Hematopoietic multipotent progenitor cell (in vitro differentiated cells): ENCODE data around the gene LRRC8E. TPM values are rescaled to one million over a fixed set of nuclear protein-coding genes. Genes with fewer than 3 reads are reported as not detected.

Experiments used
- DNase-seq, 3 donors: peaks; one replicate each; pipeline ENCODE4 v3.0.0-alpha.2; 2011 to 2015; ENCODE audit warnings: low read depth in 2 of 3, low spot score in 2 of 3
- total RNA-seq: library from RNA; depleted of rRNA; stranded (reverse); fragments of >200 nt; gene quantifications from one replicate; pipeline ENCODE4 v1.2.3, GENCODE V29; 2012

LRRC8E gene
- total RNA-seq, 1 donor, result 0.27 TPM

- DNase-seq, result no peak
Measured at GRCh38 chr19:7865262-7865911, 22.9 kb upstream of the LRRC8E start.

GRCh38 chr19:7866399-7867091, 21.8 kb upstream of the LRRC8E start:
- DNase-seq, result no peak

GRCh38 chr19:7867092-7867844, 21.0 kb upstream of the LRRC8E start:
- DNase-seq, result no peak

GRCh38 chr19:7868326-7868670, 20.0 kb upstream of the LRRC8E start:
- DNase-seq, result peak in 2 of 3 donors; percentile 52 to 58

GRCh38 chr19:7868671-7869452, 19.4 kb upstream of the LRRC8E start:
- peak; percentile 85 to 93 (median 88) for DNase-seq

- DNase-seq, result peak; percentile 68 to 84 (median 68)
Measured at GRCh38 chr19:7869453-7869909, 18.8 kb upstream of the LRRC8E start.

GRCh38 chr19:7869910-7870511, 18.3 kb upstream of the LRRC8E start:
- DNase-seq, result peak; percentile 35 to 85 (median 81)

GRCh38 chr19:7870571-7871436, 17.5 kb upstream of the LRRC8E start:
- DNase-seq, result peak in 2 of 3 donors; percentile 83 to 85

GRCh38 chr19:7871437-7872305, 16.6 kb upstream of the LRRC8E start:
- peak; percentile 62 to 96 (median 96) for DNase-seq

GRCh38 chr19:7872306-7873204, 15.8 kb upstream of the LRRC8E start:
- no peak for DNase-seq

GRCh38 chr19:7873304-7874075, 14.8 kb upstream of the LRRC8E start:
- DNase-seq, result no peak

- peak in 2 of 3 donors; percentile 41 to 57 for DNase-seq
Measured at GRCh38 chr19:7874076-7874896, 14.0 kb upstream of the LRRC8E start, which contains the start of gene PRR36. PRR36 (minus strand) TSS chr19:7874390; CDS start chr19:7873689, 701 bp downstream.

GRCh38 chr19:7874897-7875273, 13.4 kb upstream of the LRRC8E start:
- no peak for DNase-seq

- no peak for DNase-seq
Measured at GRCh38 chr19:7877249-7877836, 11.0 kb upstream of the LRRC8E start.

GRCh38 chr19:7879111-7879807, 9.1 kb upstream of the LRRC8E start:
- DNase-seq, result no peak
